ENCODE measurements around the gene ANK2. TPM values are rescaled to one million over a fixed set of nuclear protein-coding genes. Genes with fewer than 3 reads are reported as not detected.

ANK2 gene
- total and polyA plus RNA-seq, 2 of the 13 experiments (the other 11 are each of a cell fraction or from before 2014, with no cell fraction given) = 2.7 to 15.1 TPM

DNA sequence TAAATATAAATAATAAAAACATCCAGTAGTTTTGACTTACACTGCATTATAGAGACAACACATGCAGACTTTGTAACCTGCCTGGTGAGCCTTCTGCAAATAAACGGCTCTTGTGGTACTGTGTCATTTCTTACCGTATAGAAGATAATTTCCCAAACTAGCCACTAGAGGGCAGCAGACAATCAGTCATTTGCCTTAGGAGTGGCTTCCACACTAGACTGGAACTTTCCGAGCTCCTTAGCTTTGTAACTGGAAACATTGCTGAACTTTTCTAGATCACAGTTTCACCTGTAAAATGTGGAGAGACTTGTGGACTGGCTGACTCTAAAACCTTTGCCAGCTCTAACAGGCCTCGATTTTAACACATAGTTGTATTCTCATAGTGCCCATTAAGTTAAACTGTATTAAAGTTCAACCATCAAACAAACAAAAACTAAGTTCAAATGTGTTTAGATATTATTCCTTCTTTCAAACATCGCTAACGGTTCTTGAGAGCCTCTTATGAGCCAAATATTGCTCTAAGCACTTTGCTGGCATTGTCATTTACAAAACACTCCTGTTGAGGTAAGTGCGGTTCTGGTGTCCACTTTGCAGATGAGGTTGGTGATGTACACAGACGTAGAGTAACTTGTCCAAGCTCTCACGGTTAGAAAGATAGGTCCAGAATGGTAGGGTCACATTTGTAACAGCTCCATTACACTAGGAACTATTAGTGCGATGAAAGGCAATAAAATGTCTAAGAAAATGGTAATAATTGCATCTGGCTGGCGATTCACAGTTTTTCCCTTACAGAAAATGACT is 345.5 kb downstream of the ANK2 start:
- H3K9me3 ChIP-seq (ENCODE audit: low read length) = no peaks in the 10 kb centered on the region
- peak; percentile 88 for DNase-seq (ENCODE audit: low spot score)
- CTCF ChIA-PET (ENCODE audit: low intra/inter-chr PET ratio, low total read pairs) = interaction anchor here (0.8 to 1.7 kb wide), 2 partner anchors 153 to 499 kb away, joined by 3 to 13 read pairs; no protein-coding TSS in a partner anchor
- no TSS peak for BruUV-seq (replicated peaks)
- H3K27ac ChIP-seq (ENCODE audit: extremely low read length, insufficient read depth, low read length) = no peak overlapping the region
- no peak overlapping the region for H3K9ac ChIP-seq (ENCODE audit: insufficient read depth, low read depth, low read length)
- H3K4me3 ChIP-seq (replicated peaks in 1 of 3; ENCODE audit: insufficient read depth in 1 of 3, low read depth in 2 of 3, low read length in 3 of 3) = peak overlapping the region in 1 of 3 experiments; percentile 12; a peak in 1 of 6 replicates
- no peaks in the 10 kb centered on the region for H3K27me3 ChIP-seq (ENCODE audit: control insufficient read depth in 1 of 2, insufficient read depth in 2 of 2, low read length in 2 of 2)
- H4K20me1 ChIP-seq (ENCODE audit: insufficient read depth, low read length) = no peaks in the 10 kb centered on the region
- in situ Hi-C loops (cut with HindIII; ENCODE audit: extremely low pct_ligation_motif_present, low pct_unique_long_range_greater_than_20kb) (loop anchor here (10.0 kb wide), 2 partner anchors 370 to 500 kb away; partner anchors contain the start of gene CAMK2D), intact Hi-C loops (cut with micrococcal nuclease; ENCODE audit: unreplicated experiment) (loop anchor here (1.0 to 10.0 kb wide), 11 partner anchors 132 to 990 kb away; partner anchors contain the start of gene CAMK2D)
- H2AFZ ChIP-seq (ENCODE audit: low read length) = peak overlapping the region; percentile 16
- POLR2A ChIA-PET = interaction anchor here (1.4 kb wide), 1 partner anchor 366 kb away, joined by 4 read pairs; no protein-coding TSS in a partner anchor
- 36% methylated on average over 11 of the region's 11 CpGs for WGBS (ENCODE audit: low lambda C conversion rate)
- H3K36me3 ChIP-seq (replicated peaks in 1 of 2; ENCODE audit: control insufficient read depth in 1 of 2, insufficient read depth in 2 of 2, low read length in 2 of 2) = no peaks in the 10 kb centered on the region
- peak overlapping the region; percentile 46 for H3K4me2 ChIP-seq (ENCODE audit: low read depth, low read length)
- peak; percentile 78 for FAIRE-seq
- no peaks in the 10 kb centered on the region for H3K79me2 ChIP-seq (ENCODE audit: insufficient read depth, low read length)
- H3K4me1 ChIP-seq (ENCODE audit: insufficient read depth, low read length) = peaks cover 38% of the 10 kb centered on the region
- ATAC-seq = peak; percentile 93
- TF ChIP-seq EP300 (IDR thresholded peaks at IDR 0.05; ENCODE audit: low read depth in 2 of 2, low read length in 2 of 2) (peak in 1 of 2 experiments; percentile 31; a peak in 1 of 4 replicates), EP300 (CRISPR knock-in tag; IDR thresholded peaks at IDR 0.05; ENCODE audit: borderline replicate concordance) (no peak), PPARG (CRISPR knock-in tag; conservative IDR thresholded peaks at IDR 0.05) (peak; percentile 54; the same call in 1 of the 2 replicates), BCL6 (CRISPR knock-in tag; IDR thresholded peaks at IDR 0.05) (0 out of 2 replicates have a peak, but pooled peaks have one; percentile 19), ERF (CRISPR knock-in tag; IDR thresholded peaks at IDR 0.05) (peak; percentile 57; the same call in 1 of the 2 replicates), ZNF614 (CRISPR knock-in tag; IDR thresholded peaks at IDR 0.05; ENCODE audit: borderline replicate concordance) (0 out of 2 replicates have a peak, but pooled peaks have one; percentile 24), RXRB (CRISPR knock-in tag; IDR thresholded peaks at IDR 0.05; ENCODE audit: borderline replicate concordance) (peak; percentile 40; the same call in 1 of the 2 replicates), ARID2 (CRISPR knock-in tag; IDR thresholded peaks at IDR 0.05; ENCODE audit: borderline replicate concordance) (no peak), KLF16 (CRISPR knock-in tag; IDR thresholded peaks at IDR 0.05) (0 out of 4 replicates have a peak, but pooled peaks of 1 of the 2 experiments have one; percentile 47), ZNF724P (CRISPR knock-in tag; IDR thresholded peaks at IDR 0.05; ENCODE audit: borderline replicate concordance) (no peak), MIXL1 (CRISPR knock-in tag; IDR thresholded peaks at IDR 0.05) (0 out of 2 replicates have a peak, but pooled peaks have one; percentile 60), NR2F2 (IDR thresholded peaks at IDR 0.05; ENCODE audit: borderline replicate concordance, low read depth) (no peak), ZNF10 (CRISPR knock-in tag; IDR thresholded peaks at IDR 0.05; ENCODE audit: borderline replicate concordance, low read depth) (no peak)
- TF ChIP-seq, protein P1, sequence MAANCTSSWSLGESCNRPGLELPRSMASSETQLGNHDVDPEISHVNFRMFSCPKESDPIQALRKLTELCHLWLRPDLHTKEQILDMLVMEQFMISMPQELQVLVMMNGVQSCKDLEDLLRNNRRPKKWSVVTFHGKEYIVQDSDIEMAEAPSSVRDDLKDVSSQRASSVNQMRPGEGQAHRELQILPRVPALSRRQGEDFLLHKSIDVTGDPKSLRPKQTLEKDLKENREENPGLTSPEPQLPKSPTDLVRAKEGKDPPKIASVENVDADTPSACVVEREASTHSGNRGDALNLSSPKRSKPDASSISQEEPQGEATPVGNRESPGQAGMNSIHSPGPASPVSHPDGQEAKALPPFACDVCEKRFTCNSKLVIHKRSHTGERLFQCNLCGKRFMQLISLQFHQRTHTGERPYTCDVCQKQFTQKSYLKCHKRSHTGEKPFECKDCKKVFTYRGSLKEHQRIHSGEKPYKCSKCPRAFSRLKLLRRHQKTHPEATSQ (CRISPR knock-in tag; IDR thresholded peaks at IDR 0.05; ENCODE audit: borderline replicate concordance) = no peak
- TF ChIP-seq, protein P2, sequence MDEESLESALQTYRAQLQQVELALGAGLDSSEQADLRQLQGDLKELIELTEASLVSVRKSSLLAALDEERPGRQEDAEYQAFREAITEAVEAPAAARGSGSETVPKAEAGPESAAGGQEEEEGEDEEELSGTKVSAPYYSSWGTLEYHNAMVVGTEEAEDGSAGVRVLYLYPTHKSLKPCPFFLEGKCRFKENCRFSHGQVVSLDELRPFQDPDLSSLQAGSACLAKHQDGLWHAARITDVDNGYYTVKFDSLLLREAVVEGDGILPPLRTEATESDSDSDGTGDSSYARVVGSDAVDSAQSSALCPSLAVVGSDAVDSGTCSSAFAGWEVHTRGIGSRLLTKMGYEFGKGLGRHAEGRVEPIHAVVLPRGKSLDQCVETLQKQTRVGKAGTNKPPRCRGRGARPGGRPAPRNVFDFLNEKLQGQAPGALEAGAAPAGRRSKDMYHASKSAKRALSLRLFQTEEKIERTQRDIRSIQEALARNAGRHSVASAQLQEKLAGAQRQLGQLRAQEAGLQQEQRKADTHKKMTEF (CRISPR knock-in tag; IDR thresholded peaks at IDR 0.05) = 0 out of 2 replicates have a peak, but pooled peaks have one; percentile 47
- TF ChIP-seq, protein P3, sequence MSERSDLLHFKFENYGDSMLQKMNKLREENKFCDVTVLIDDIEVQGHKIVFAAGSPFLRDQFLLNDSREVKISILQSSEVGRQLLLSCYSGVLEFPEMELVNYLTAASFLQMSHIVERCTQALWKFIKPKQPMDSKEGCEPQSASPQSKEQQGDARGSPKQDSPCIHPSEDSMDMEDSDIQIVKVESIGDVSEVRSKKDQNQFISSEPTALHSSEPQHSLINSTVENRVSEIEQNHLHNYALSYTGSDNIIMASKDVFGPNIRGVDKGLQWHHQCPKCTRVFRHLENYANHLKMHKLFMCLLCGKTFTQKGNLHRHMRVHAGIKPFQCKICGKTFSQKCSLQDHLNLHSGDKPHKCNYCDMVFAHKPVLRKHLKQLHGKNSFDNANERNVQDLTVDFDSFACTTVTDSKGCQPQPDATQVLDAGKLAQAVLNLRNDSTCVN (CRISPR knock-in tag; IDR thresholded peaks at IDR 0.05; ENCODE audit: borderline replicate concordance) = peak; percentile 75; the same call in 1 of the 2 replicates
- TF ChIP-seq, protein P4, sequence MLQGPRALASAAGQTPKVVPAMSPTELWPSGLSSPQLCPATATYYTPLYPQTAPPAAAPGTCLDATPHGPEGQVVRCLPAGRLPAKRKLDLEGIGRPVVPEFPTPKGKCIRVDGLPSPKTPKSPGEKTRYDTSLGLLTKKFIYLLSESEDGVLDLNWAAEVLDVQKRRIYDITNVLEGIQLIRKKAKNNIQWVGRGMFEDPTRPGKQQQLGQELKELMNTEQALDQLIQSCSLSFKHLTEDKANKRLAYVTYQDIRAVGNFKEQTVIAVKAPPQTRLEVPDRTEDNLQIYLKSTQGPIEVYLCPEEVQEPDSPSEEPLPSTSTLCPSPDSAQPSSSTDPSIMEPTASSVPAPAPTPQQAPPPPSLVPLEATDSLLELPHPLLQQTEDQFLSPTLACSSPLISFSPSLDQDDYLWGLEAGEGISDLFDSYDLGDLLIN (CRISPR knock-in tag; IDR thresholded peaks at IDR 0.05; ENCODE audit: borderline replicate concordance) = no peak
